Endothelial cell of umbilical vein (primary cell): Measurements from ENCODE around the gene GALK2. TPM values are rescaled to one million over a fixed set of nuclear protein-coding genes. Genes with fewer than 3 reads are reported as not detected.

Experiments used
- BruUV-seq: library from RNA; stranded (reverse); fragments of 400-500 nt; replicated peaks from 2 replicates; lab custom pipeline; 2021; lab: Mats Ljungman, UMichigan
- CTCF ChIA-PET: fragments of 300-600, 350-600 bp; sonication (Branson Sonifier 250); formaldehyde crosslinking; loops from one replicate; lab custom pipeline; 2021; ENCODE audit warnings: antibody characterized with exemption, inconsistent platforms; lab: Charles Lee
- POLR2A ChIA-PET: fragments of 300-600, 350-600 bp; sonication (Branson Sonifier 250); formaldehyde crosslinking; loops from one replicate; lab custom pipeline; 2021; ENCODE audit warnings: antibody characterized with exemption, inconsistent platforms; lab: Charles Lee
- DNase-seq: peaks from one replicate; pipeline ENCODE4 v3.0.0-alpha.2; 2011; ENCODE audit warnings: low read depth, low spot score
- FAIRE-seq: peaks from 2 replicates; lab custom pipeline; 2011; peaks lifted over from hg19 to GRCh38; lab: Jason Lieb, UNC
- H2AFZ ChIP-seq: 2 replicates; pipeline ENCODE4 v1.6.0; 2012; ENCODE audit warnings: low read depth, low read length, control low read depth, inconsistent platforms
- H3K27ac ChIP-seq: 2 replicates; pipeline ENCODE4 v1.5.1; 2011; ENCODE audit warnings: low read depth, mild to moderate bottlenecking, control low read depth, low read length, moderate library complexity; ENCODE audit not compliant: insufficient read depth
- H3K27me3 ChIP-seq, 2 experiments: 2 replicates each; pipeline versions ENCODE4 v1.6.0 to v1.6.1; 2011; ENCODE audit warnings: low read length in 2 of 2, mixed read lengths in 1 of 2; ENCODE audit not compliant: control insufficient read depth in 2 of 2, insufficient read depth in 2 of 2
- H3K36me3 ChIP-seq, 2 experiments: 2 replicates in 1 of 2; 3 replicates in 1 of 2; pipeline ENCODE4 v1.5.1; 2011; ENCODE audit warnings: low read length in 2 of 2, mild to moderate bottlenecking in 1 of 2, moderate library complexity in 1 of 2; ENCODE audit not compliant: control insufficient read depth in 2 of 2, insufficient read depth in 2 of 2; ENCODE audit errors: extremely low read depth in 1 of 2
- H3K4me1 ChIP-seq: 3 replicates; pipeline ENCODE4 v1.5.1; 2011; ENCODE audit warnings: mild to moderate bottlenecking, low read length; ENCODE audit not compliant: control insufficient read depth, insufficient read depth; ENCODE audit errors: extremely low read depth
- H3K4me2 ChIP-seq: 2 replicates; pipeline ENCODE4 v1.6.1; 2011; ENCODE audit warnings: low read length, control low read depth, mixed read lengths; ENCODE audit not compliant: insufficient read depth
- H3K4me3 ChIP-seq, 3 experiments: fragments of 200-600 bp in 1 of 3; sonication (generic), shearing (Covaris generic) in 1 of 3; replicated peaks in 1 of 3; 2 replicates each; pipeline ENCODE4 v1.5.1; 2011 to 2016; ENCODE audit warnings: control low read depth in 3 of 3, low read length in 3 of 3, mild to moderate bottlenecking in 2 of 3, inconsistent platforms in 1 of 3, low read depth in 1 of 3, moderate library complexity in 1 of 3; ENCODE audit not compliant: insufficient read depth in 1 of 3
- H3K79me2 ChIP-seq: 2 replicates; pipeline ENCODE4 v1.6.0; 2012; ENCODE audit warnings: low read length, inconsistent platforms; ENCODE audit not compliant: control insufficient read depth, insufficient read depth
- H3K9ac ChIP-seq: replicated peaks from 2 replicates; pipeline ENCODE3; 2011; ENCODE audit warnings: low read length, control low read depth; ENCODE audit not compliant: insufficient read depth; ENCODE audit errors: extremely low read depth
- H3K9me1 ChIP-seq: replicated peaks from 3 replicates; pipeline ENCODE4 v1.6.0; 2011; ENCODE audit warnings: mild to moderate bottlenecking, low read length; ENCODE audit not compliant: control insufficient read depth, insufficient read depth; ENCODE audit errors: extremely low read depth
- H3K9me3 ChIP-seq: replicated peaks from 2 replicates; pipeline ENCODE4 v1.5.1; 2012; ENCODE audit warnings: low read length, inconsistent platforms; ENCODE audit not compliant: control insufficient read depth, insufficient read depth
- H4K20me1 ChIP-seq: replicated peaks from 2 replicates; pipeline ENCODE3; 2011; ENCODE audit warnings: mild to moderate bottlenecking, low read length; ENCODE audit not compliant: control insufficient read depth, insufficient read depth; ENCODE audit errors: extremely low read depth
- CTCF ChIP-seq, 2 donors: IDR thresholded peaks; 1 replicate in 1 of 2; 2 replicates in 1 of 2; pipeline ENCODE4 v1.5.1; 2011; ENCODE audit warnings: low read length in 2 of 2, mild to moderate bottlenecking in 2 of 2, moderate library complexity in 2 of 2, control low read depth in 1 of 2, inconsistent platforms in 1 of 2, low read depth in 1 of 2; ENCODE audit not compliant: insufficient read depth in 1 of 2; ENCODE audit errors: extremely low read depth in 1 of 2
- EZH2 ChIP-seq: IDR thresholded peaks from 2 replicates; pipeline ENCODE4 v1.6.1; 2012; ENCODE audit warnings: borderline replicate concordance, low read depth, mild to moderate bottlenecking, moderate library complexity, low read length, inconsistent platforms; ENCODE audit not compliant: severe bottlenecking
- FOS ChIP-seq: IDR thresholded peaks from 2 replicates; pipeline ENCODE4 v1.6.1; 2011; ENCODE audit warnings: mild to moderate bottlenecking, low read length, moderate library complexity, borderline replicate concordance; ENCODE audit not compliant: insufficient read depth
- GATA2 ChIP-seq: IDR thresholded peaks from 2 replicates; pipeline ENCODE4 v1.7.0; 2011; ENCODE audit warnings: low read depth, mild to moderate bottlenecking, moderate library complexity, mixed read lengths, low read length; ENCODE audit not compliant: insufficient read length, insufficient read depth
- JUN ChIP-seq: IDR thresholded peaks from 2 replicates; pipeline ENCODE4 v1.6.1; 2011; ENCODE audit warnings: borderline replicate concordance, low read depth; ENCODE audit not compliant: insufficient read length, insufficient read depth
- MAX ChIP-seq: IDR thresholded peaks from 2 replicates; pipeline ENCODE4 v1.6.1; 2011; ENCODE audit not compliant: insufficient read depth, insufficient read length
- MYC ChIP-seq: IDR thresholded peaks from one replicate; pipeline ENCODE4 v1.6.1; 2011; ENCODE audit warnings: mild to moderate bottlenecking, low read depth, low read length
- POLR2A ChIP-seq: IDR thresholded peaks from 2 replicates; pipeline ENCODE4 v1.6.1; 2012; ENCODE audit warnings: low read depth, mild to moderate bottlenecking, control low read depth, low read length
- POLR2AphosphoS5 ChIP-seq: IDR thresholded peaks from 2 replicates; pipeline ENCODE4 v1.6.1; 2012; ENCODE audit warnings: low read depth, mild to moderate bottlenecking, control low read depth, low read length, moderate library complexity; ENCODE audit not compliant: insufficient read depth
- dilution Hi-C: fragments of 300-500 bp; cut with MboI; formaldehyde crosslinking; loops from one replicate; pipeline ENCODE4 v1.15.0; 2019; ENCODE audit warnings: low sequenced_read_pairs; ENCODE audit not compliant: extremely low pct_ligation_motif_present
- intact Hi-C: fragments of 100-400 bp; cut with micrococcal nuclease; formaldehyde crosslinking; loops from one replicate; pipeline ENCODE4 v1.10.0; 2022
- polyA plus RNA-seq, 4 experiments: library from polyadenylated mRNA; depleted of rRNA in 3 of 4; stranded (reverse) in 3 of 4; unstranded in 1 of 4; fragments of >200 nt; gene quantifications; 2 replicates each; pipeline versions ENCODE4 v1.2.1 to v1.2.3, GENCODE V29; 2011 to 2012; ENCODE audit warnings: missing spikeins in 1 of 4
- total RNA-seq: library from RNA; stranded (reverse); gene quantifications from 2 replicates; pipeline ENCODE4 v1.2.3, GENCODE V29; 2021

The GALK2 gene
- total and polyA plus RNA-seq, 2 donors (not counting 3 experiments of a cell fraction or from before 2014, with no cell fraction given) = 19.9 to 31.3 TPM

GRCh38 chr15:49155834-49156627 is 14.0 kb upstream of the GALK2 start:
- TSS peak; percentile 70 for BruUV-seq
- TF ChIP-seq POLR2A (no peak), CTCF (IDR thresholded peaks at IDR 0.05; ENCODE audit: extremely low read depth in 1 of 2, insufficient read depth in 1 of 2, low read depth in 1 of 2, low read length in 2 of 2) (no peak), EZH2 (no peak), MAX (no peak), POLR2AphosphoS5 (no peak), FOS (no peak), JUN (no peak), MYC (no peak), GATA2 (no peak)
- Histone ChIP-seq H3K27ac (peak overlapping the region; percentile 60), H3K9me1 (no peaks in the 10 kb centered on the region), H3K79me2 (peaks cover 63% of the 10 kb centered on the region), H3K9ac (peak overlapping the region; percentile 87), H4K20me1 (peaks cover 7% of the 10 kb centered on the region), H3K9me3 (no peaks in the 10 kb centered on the region), H3K4me2 (peak overlapping the region; percentile 86), H3K4me1 (peaks cover 23% of the 10 kb centered on the region), H2AFZ (peak overlapping the region; percentile 79), H3K27me3 (no peaks in the 10 kb centered on the region), H3K36me3 (no peaks in the 10 kb centered on the region), H3K4me3 (peak overlapping the region; percentile 82 to 96 (median 83))
- dilution Hi-C loops = no loop called here
- ChIA-PET POLR2A (interaction anchor here (0.6 to 1.7 kb wide), 3 partner anchors 14 to 1191 kb away, joined by 3 to 9 read pairs (median 7); partner anchors contain the start of gene GALK2), CTCF (interaction anchor here (0.8 to 3.4 kb wide), 13 partner anchors 11 to 299 kb away, joined by 3 to 26 read pairs (median 4); partner anchors contain the start of genes GALK2 and SECISBP2L)
- intact Hi-C loops = loop anchor here (1.0 to 10.0 kb wide), 9 partner anchors 14 to 989 kb away; partner anchors contain the start of genes DUT, FAM227B, FBN1 and GALK2
- FAIRE-seq (no peak), DNase-seq (peak; percentile 61)
